ENCODE results near the gene CCL11.

DNA sequence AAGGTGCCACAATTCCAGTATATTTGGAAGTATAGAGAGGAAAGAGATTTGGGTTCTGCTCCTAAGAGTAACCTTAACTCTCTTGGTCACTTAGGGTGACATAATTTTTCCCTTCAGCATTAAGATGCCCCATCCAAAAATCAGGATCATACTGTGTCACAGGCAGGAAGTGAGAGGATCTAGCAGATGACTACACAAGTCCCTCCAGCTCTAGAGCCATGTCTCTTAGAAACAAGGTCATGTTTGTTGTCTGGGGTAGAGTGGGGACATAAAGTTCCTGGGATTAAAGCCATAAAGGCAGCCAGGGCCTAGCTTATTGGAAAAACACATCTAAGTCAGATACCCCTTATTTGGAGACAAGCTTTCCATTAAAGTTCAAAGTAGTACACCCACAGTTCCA is 36.4 kb downstream of the CCL11 start:
- TF ChIP-seq POLR2A (IDR thresholded peaks at IDR 0.05) (no peak), CTCF (IDR thresholded peaks at IDR 0.05) (no peak)

All from Peyer's patch (tissue), 4 donors.